Right atrium auricular region (tissue), 2 donors: ENCODE measurements around the gene ASB6. TPM values are rescaled to one million over a fixed set of nuclear protein-coding genes. Genes with fewer than 3 reads are reported as not detected.
"Not testable (repeated sequence)": the region's sequence is repeated elsewhere in the genome, so short reads cannot be mapped to it uniquely, and the experiment has no call there.

Source experiments
- DNase-seq: peaks from one replicate; pipeline ENCODE4 v3.0.0-alpha.2; 2019; ENCODE audit warnings: low spot score
- H3K27ac ChIP-seq, 2 donors: fragments of 200-600 bp; sonication (generic); 1 replicate in 1 of 2; 2 replicates in 1 of 2; pipeline ENCODE4 v1.5.1; 2016 to 2019
- H3K27me3 ChIP-seq, 2 donors: fragments of 200-600 bp; sonication (generic); one replicate each; pipeline versions ENCODE4 v1.5.1 to v1.6.0; 2017 to 2019
- H3K36me3 ChIP-seq: fragments of 200-600 bp; sonication (generic); one replicate; pipeline ENCODE4 v1.5.1; 2016
- H3K4me1 ChIP-seq, 2 donors: fragments of 200-600 bp; sonication (generic); one replicate each; pipeline versions ENCODE4 v1.5.1 to v1.6.0; 2017 to 2019
- H3K4me3 ChIP-seq, 2 donors: fragments of 200-600 bp; sonication (generic); 1 replicate in 1 of 2; 2 replicates in 1 of 2; pipeline ENCODE4 v1.5.1; 2017 to 2019; ENCODE audit warnings: mild to moderate bottlenecking in 1 of 2, moderate library complexity in 1 of 2
- H3K9me3 ChIP-seq, 2 donors: fragments of 200-600 bp; sonication (generic); one replicate each; pipeline ENCODE4 v1.5.1; 2019
- total RNA-seq, 2 donors: library from RNA; depleted of rRNA; stranded (reverse); fragments of >200 nt; gene quantifications; one replicate each; pipeline ENCODE4 v1.1.0, GENCODE V29; 2016
- TF ChIP-seq, protein P1 (sequence below), 2 donors: fragments of 200-600 bp; sonication (generic); IDR thresholded peaks; one replicate each; pipeline ENCODE4 v1.5.1; 2019; ENCODE audit warnings: antibody characterized with exemption in 2 of 2

The ASB6 gene
- total RNA-seq, 2 donors from 2014 or later = 10.2 to 12.6 TPM

DNA sequence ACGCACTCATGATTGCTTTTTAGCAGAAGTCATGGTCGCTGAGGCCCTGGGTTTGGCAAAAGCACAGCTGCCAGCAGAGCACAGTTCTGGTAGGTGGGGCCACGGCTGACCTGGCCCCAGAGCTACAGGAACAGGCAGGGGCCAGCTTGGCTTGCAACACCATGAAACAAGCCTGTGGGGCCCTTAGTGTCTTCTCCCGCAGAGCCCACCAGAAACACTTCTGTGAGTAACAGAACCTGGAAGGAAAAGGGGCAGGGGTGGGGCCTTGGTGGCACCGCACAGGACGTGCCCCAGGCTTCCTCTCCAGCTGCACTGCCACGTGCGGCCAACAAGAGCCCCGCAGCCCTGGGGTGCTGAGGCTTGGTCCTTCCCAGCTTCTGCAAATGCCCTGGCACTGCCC lies 4.8 kb downstream of the ASB6 start:
- H3K9me3 ChIP-seq = no peaks in the 10 kb centered on the region
- H3K27me3 ChIP-seq = no peaks in the 10 kb centered on the region
- no peak overlapping the region for H3K4me3 ChIP-seq
- TF ChIP-seq, protein P1, sequence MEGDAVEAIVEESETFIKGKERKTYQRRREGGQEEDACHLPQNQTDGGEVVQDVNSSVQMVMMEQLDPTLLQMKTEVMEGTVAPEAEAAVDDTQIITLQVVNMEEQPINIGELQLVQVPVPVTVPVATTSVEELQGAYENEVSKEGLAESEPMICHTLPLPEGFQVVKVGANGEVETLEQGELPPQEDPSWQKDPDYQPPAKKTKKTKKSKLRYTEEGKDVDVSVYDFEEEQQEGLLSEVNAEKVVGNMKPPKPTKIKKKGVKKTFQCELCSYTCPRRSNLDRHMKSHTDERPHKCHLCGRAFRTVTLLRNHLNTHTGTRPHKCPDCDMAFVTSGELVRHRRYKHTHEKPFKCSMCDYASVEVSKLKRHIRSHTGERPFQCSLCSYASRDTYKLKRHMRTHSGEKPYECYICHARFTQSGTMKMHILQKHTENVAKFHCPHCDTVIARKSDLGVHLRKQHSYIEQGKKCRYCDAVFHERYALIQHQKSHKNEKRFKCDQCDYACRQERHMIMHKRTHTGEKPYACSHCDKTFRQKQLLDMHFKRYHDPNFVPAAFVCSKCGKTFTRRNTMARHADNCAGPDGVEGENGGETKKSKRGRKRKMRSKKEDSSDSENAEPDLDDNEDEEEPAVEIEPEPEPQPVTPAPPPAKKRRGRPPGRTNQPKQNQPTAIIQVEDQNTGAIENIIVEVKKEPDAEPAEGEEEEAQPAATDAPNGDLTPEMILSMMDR (IDR thresholded peaks at IDR 0.05) = no peak
- no peak overlapping the region for H3K27ac ChIP-seq
- peaks cover 74% of the 10 kb centered on the region for H3K36me3 ChIP-seq
- H3K4me1 ChIP-seq = peaks cover 0 to 36% of the 10 kb centered on the region in 2 donors
- no peak for DNase-seq

DNA sequence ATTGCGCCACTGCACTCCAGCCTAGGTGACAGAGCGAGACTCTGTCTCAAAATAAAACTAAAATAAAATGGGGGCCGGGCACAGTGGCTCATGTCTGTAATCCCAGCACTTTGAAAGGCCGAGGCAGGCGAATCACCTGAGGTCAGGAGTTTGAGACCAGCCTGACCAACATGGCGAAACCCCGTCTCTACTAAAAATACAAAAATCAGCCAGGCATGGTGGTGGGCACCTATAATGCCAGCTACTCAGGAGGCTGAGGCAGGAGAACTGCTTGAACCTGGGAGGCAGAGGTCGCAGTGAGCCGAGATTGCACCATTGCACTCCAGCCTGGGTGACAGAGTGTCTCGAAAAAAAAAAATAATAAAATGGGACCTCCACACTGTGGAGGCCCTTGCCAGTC lies 5.6 kb downstream of the ASB6 start:
- H3K4me3 ChIP-seq, H3K9me3 ChIP-seq, H3K27ac ChIP-seq, H3K27me3 ChIP-seq, DNase-seq: not testable (repeated sequence)
- Histone ChIP-seq H3K36me3 (peaks cover 74% of the 10 kb centered on the region), H3K4me1 (peaks cover 0 to 41% of the 10 kb centered on the region in 2 donors)

DNA sequence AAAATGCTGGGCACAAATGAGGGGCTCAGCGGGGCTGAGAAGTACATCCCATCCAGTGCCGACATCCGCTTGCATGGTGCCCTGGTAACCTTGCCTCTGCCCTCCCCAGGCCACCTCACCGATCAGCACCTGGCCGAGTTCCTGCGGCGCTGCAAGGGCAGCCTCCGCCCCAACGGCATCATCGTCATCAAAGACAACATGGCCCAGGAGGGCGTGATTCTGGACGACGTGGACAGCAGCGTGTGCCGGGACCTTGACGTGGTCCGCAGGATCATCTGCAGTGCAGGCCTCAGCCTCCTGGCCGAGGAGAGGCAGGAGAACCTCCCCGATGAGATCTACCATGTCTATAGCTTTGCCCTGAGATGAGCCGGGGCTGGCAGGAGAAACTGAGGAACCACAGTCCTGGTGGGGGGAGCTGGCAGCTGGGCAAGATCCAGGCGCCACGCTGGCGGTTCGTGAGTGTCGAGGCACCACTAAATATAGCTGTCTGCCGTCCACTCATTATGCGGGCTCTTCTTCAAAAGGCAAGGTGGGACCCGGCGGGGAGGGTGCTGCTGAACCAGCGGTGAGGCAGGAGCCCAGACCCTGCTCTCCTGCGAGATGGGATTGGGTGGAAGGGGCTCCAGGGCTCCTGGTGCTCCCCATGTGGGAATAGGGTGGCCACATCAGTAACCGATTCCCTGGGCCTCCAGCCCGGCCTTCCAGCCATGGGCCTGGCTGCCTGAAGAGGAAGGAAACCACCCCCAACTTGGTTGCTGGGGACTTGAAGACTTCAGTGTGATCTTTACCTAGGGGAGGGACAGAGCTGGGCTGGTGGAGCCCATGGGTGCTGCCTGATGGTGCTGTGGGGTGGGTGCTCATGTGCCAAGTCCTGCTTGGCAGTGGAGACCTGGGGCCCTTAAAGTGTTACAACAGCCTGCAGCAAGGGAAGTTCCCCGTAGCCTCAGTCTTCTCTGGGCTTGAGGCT lies 6.6 kb downstream of the ASB6 start:
- no peak overlapping the region for H3K27ac ChIP-seq
- peaks cover 0 to 41% of the 10 kb centered on the region in 2 donors for H3K4me1 ChIP-seq
- no peak overlapping the region for H3K4me3 ChIP-seq
- no peaks in the 10 kb centered on the region for H3K27me3 ChIP-seq
- no peaks in the 10 kb centered on the region for H3K9me3 ChIP-seq
- TF ChIP-seq, protein P1 (IDR thresholded peaks at IDR 0.05) = no peak
- DNase-seq = no peak
- peaks cover 74% of the 10 kb centered on the region for H3K36me3 ChIP-seq

DNA sequence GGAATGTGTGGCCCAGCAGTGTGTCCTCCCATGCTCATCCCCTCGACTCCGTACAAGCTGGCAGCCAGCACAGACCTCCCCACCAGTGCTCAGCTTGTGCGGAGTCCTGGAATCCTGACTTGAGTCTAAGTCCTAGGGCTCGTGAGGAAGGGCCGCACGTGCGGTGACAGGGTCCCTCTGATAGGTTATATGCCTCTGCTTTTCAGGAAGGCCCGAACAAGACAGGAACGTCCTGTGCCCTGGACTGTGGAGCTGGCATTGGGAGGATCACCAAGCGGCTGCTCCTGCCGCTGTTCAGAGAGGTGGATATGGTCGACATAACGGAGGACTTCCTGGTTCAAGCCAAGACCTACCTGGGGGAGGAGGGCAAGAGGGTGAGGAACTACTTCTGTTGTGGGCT lies 8.1 kb downstream of the ASB6 start:
- Histone ChIP-seq H3K27ac (no peak overlapping the region), H3K4me3 (no peak overlapping the region), H3K36me3 (peaks cover 65% of the 10 kb centered on the region), H3K27me3 (no peaks in the 10 kb centered on the region), H3K4me1 (peaks cover 0 to 41% of the 10 kb centered on the region in 2 donors), H3K9me3 (no peaks in the 10 kb centered on the region)
- DNase-seq = no peak
- TF ChIP-seq, protein P1 (IDR thresholded peaks at IDR 0.05) = no peak

GRCh38 chr9:129633207-129633606 lies 8.7 kb downstream of the ASB6 start:
- no peaks in the 10 kb centered on the region for H3K9me3 ChIP-seq
- H3K27ac ChIP-seq = no peak overlapping the region
- no peaks in the 10 kb centered on the region for H3K27me3 ChIP-seq
- DNase-seq = no peak
- peaks cover 59% of the 10 kb centered on the region for H3K36me3 ChIP-seq
- TF ChIP-seq, protein P1 (IDR thresholded peaks at IDR 0.05) = no peak
- H3K4me3 ChIP-seq = no peak overlapping the region
- peaks cover 0 to 48% of the 10 kb centered on the region in 2 donors for H3K4me1 ChIP-seq

DNA sequence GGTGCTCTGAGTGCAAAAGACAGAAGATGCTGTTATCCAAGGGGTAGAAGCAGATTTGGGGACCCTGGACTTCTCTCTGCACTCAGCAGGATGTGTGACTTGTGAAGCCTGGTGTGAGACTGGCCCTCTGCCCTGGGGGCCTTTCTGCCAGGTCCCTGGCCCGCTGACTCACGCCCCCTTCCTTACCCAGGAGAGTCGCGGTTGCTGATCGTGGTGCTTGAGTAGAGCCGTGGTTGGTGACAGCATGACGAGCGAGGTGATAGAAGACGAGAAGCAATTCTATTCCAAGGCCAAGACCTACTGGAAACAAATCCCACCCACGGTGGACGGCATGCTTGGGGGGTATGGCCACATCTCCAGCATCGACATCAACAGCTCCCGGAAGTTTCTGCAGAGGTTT lies 9.5 kb downstream of the ASB6 start:
- no peak overlapping the region for H3K27ac ChIP-seq
- TF ChIP-seq, protein P1 (IDR thresholded peaks at IDR 0.05) = no peak

More for the DNA sequence above, 9.5 kb downstream of the ASB6 start:
- H3K27me3 ChIP-seq = no peaks in the 10 kb centered on the region
- H3K4me3 ChIP-seq = no peak overlapping the region
- no peaks in the 10 kb centered on the region for H3K9me3 ChIP-seq
- H3K36me3 ChIP-seq = peaks cover 51% of the 10 kb centered on the region
- no peak for DNase-seq
- peaks cover 0 to 55% of the 10 kb centered on the region in 2 donors for H3K4me1 ChIP-seq
